ENCODE measurements around the gene TRMT112.
"Not testable (repeated sequence)": the region's sequence is repeated elsewhere in the genome, so short reads cannot be mapped to it uniquely, and the experiment has no call there.

- not testable (repeated sequence) for TF ChIP-seq POLR2A (IDR thresholded peaks at IDR 0.05; ENCODE audit: low read depth, low read length); TAF1 (IDR thresholded peaks at IDR 0.05; ENCODE audit: borderline replicate concordance, low read depth, low read length)
Observed at GRCh38 chr11:64323984-64324383, 6.6 kb upstream of the TRMT112 start.
